Naive B cell (primary cell): ENCODE measurements around the gene COL13A1. TPM values are rescaled to one million over a fixed set of nuclear protein-coding genes. Genes with fewer than 3 reads are reported as not detected.

Source experiments
- ATAC-seq, 2 donors: fragments of 150-1000 bp; cut with Tn5 transposase; 2 replicates each; pipeline ENCODE4 v1.10.0; 2021; ENCODE audit warnings: low read depth in 2 of 2, mild to moderate bottlenecking in 2 of 2, moderate library complexity in 2 of 2
- DNase-seq: peaks from one replicate; pipeline ENCODE4 v3.0.0; 2022
- H3K27ac Mint-ChIP-seq, 6 donors: one replicate each; pipeline ENCODE4 v1.8.0; 2020 to 2022; ENCODE audit warnings: mild to moderate bottlenecking in 6 of 6, mixed read lengths in 6 of 6, moderate library complexity in 5 of 6, inconsistent platforms in 2 of 6
- H3K27me3 Mint-ChIP-seq, 3 donors: one replicate each; pipeline ENCODE4 v1.8.0; 2021 to 2022; ENCODE audit warnings: mixed read lengths in 3 of 3, mild to moderate bottlenecking in 1 of 3
- H3K36me3 Mint-ChIP-seq, 2 donors: one replicate each; pipeline ENCODE4 v1.8.0; 2020 to 2022; ENCODE audit warnings: mixed read lengths in 2 of 2, inconsistent platforms in 1 of 2, mild to moderate bottlenecking in 1 of 2
- H3K4me1 Mint-ChIP-seq, 3 donors: one replicate each; pipeline ENCODE4 v1.8.0; 2020 to 2022; ENCODE audit warnings: mixed read lengths in 3 of 3, inconsistent platforms in 1 of 3, mild to moderate bottlenecking in 1 of 3, moderate library complexity in 1 of 3
- H3K4me3 Mint-ChIP-seq, 8 donors: one replicate each; pipeline ENCODE4 v1.8.0; 2020 to 2022; ENCODE audit warnings: mild to moderate bottlenecking in 8 of 8, mixed read lengths in 8 of 8, moderate library complexity in 8 of 8, inconsistent platforms in 2 of 8
- H3K9me3 Mint-ChIP-seq, 7 donors: one replicate each; pipeline ENCODE4 v1.8.0; 2020 to 2022; ENCODE audit warnings: mixed read lengths in 7 of 7, mild to moderate bottlenecking in 5 of 7, inconsistent platforms in 2 of 7, moderate library complexity in 1 of 7
- polyA plus RNA-seq, 6 donors: library from polyadenylated mRNA; unstranded; fragments of 300-500 nt; fragmentation: Illumina TruSeq; gene quantifications; one replicate each; pipeline ENCODE4 v1.2.3, GENCODE V29; 2021; ENCODE audit warnings: low read depth in 6 of 6

The COL13A1 gene
- polyA plus RNA-seq, 6 donors from 2014 or later = not detected

GRCh38 chr10:69769395-69769992, 32.2 kb upstream of the COL13A1 start:
- Mint-ChIP-seq H3K4me3 (no peak overlapping the region), H3K36me3 (no peaks in the 10 kb centered on the region), H3K27ac (no peak overlapping the region), H3K9me3 (peaks cover 0 to 9% (median 1%) of the 10 kb centered on the region in 7 donors), H3K4me1 (no peaks in the 10 kb centered on the region), H3K27me3 (peaks cover 5 to 12% (median 6%) of the 10 kb centered on the region in 3 donors)
- ATAC-seq = no peak
- DNase-seq = no peak

DNA sequence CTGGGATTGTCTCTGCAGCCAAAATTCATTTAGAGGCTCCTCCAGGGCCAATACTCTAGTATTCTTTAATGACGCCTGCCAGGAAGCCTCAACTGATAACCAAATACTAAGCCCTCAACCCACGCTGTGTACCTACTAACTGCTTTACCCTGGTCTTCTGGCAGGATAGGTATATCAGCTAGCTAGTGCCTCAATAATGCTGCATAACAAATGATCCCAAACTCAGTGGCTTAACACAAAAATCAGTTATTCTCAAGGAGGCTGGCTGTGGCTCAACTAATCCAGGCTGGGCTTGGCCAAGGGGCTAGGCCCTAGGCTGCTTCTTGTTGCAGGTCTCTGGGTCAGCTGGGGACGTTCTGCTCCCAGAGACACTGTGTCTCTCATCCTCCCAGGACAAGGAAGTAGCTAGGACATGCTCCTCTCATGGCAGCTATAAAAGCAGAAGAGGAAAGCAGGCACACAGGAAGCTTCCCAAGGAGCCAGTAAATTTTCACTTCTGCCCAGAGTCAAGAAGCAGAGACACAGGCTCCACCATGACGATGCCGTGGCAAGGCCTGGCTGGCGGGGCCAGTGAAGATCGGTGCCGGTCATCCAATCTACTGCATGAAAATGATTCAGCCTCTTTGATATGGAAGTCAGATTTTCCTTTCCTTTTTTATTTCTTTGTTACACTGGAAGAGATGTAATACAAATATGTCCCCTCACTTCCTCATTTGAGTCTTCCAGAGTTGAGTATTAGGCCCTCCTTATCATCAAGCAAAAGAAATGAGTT, 28.6 kb upstream of the COL13A1 start:
- Mint-ChIP-seq H3K27me3 (peaks cover 12 to 24% (median 14%) of the 10 kb centered on the region in 3 donors), H3K4me1 (no peaks in the 10 kb centered on the region), H3K9me3 (peaks cover 0 to 9% (median 1%) of the 10 kb centered on the region in 7 donors), H3K27ac (no peak overlapping the region), H3K36me3 (no peaks in the 10 kb centered on the region), H3K4me3 (no peak overlapping the region)
- ATAC-seq (no peak), DNase-seq (no peak)

GRCh38 chr10:69774596-69774995, 27.1 kb upstream of the COL13A1 start:
- no peak for DNase-seq
- no peak for ATAC-seq
- Mint-ChIP-seq H3K4me1 (no peaks in the 10 kb centered on the region), H3K4me3 (no peak overlapping the region), H3K27ac (no peak overlapping the region), H3K9me3 (peaks cover 0 to 9% (median 1%) of the 10 kb centered on the region in 7 donors), H3K27me3 (peaks cover 9 to 20% (median 12%) of the 10 kb centered on the region in 3 donors), H3K36me3 (no peaks in the 10 kb centered on the region)

GRCh38 chr10:69780077-69780476, 21.6 kb upstream of the COL13A1 start:
- ATAC-seq (no peak), DNase-seq (no peak)
- H3K4me3 Mint-ChIP-seq = no peak overlapping the region
- peaks cover 0 to 2% (median 0%) of the 10 kb centered on the region in 7 donors for H3K9me3 Mint-ChIP-seq
- no peak overlapping the region for H3K27ac Mint-ChIP-seq
- peaks cover 4 to 9% (median 6%) of the 10 kb centered on the region in 3 donors for H3K27me3 Mint-ChIP-seq
- H3K36me3 Mint-ChIP-seq = no peaks in the 10 kb centered on the region
- no peaks in the 10 kb centered on the region for H3K4me1 Mint-ChIP-seq

DNA sequence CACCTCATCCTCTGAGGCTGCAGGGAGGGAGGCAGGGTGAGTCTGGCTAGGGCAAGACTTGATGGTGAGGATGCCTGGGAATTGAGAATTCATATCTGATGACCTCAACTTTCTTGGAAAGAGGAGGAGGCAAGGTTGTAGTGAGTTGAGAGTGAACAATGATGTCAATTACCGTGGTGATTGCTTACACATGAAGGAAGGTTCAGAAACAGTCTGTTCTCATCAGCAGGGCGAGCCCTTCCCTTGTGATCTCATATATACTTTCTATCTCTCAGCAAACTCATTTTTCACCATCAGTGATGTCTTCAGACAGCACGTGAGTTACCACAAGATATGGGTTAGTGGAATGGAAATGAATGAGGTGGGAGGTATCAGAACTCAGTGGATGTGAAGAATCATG, 20.1 kb upstream of the COL13A1 start:
- H3K4me3 Mint-ChIP-seq = no peak overlapping the region
- ATAC-seq (no peak), DNase-seq (no peak)
- peaks cover 0 to 2% (median 0%) of the 10 kb centered on the region in 7 donors for H3K9me3 Mint-ChIP-seq
- H3K27ac Mint-ChIP-seq = no peak overlapping the region
- H3K27me3 Mint-ChIP-seq = no peaks in the 10 kb centered on the region
- no peaks in the 10 kb centered on the region for H3K36me3 Mint-ChIP-seq
- no peaks in the 10 kb centered on the region for H3K4me1 Mint-ChIP-seq

- ATAC-seq (no peak), DNase-seq (no peak)
- Mint-ChIP-seq H3K27ac (no peak overlapping the region), H3K36me3 (no peaks in the 10 kb centered on the region), H3K4me1 (no peaks in the 10 kb centered on the region), H3K27me3 (no peaks in the 10 kb centered on the region), H3K4me3 (no peak overlapping the region), H3K9me3 (peaks cover 0 to 2% (median 0%) of the 10 kb centered on the region in 7 donors)
Observed at GRCh38 chr10:69783515-69783914, 18.2 kb upstream of the COL13A1 start.

DNA sequence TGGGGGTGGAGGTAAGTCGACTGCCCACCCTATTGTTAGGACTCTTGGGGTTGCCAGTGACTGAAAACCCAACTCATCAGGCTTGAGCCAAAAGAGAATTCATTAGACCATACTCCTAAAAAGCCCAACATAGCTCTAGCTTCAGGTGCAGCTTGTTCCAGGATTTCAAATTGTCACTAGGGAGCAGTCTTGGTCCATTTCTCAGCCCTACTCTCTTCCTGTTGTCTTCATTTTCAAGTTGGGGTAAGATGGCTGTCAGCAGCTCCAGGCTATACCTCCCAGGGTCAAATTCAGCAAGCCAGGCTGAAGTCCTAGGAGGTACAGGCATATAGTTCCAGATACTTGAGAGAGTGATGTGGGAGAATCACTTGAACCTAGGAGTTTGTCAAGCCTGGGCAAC, 14.9 kb upstream of the COL13A1 start:
- peaks cover 0 to 6% (median under 1%) of the 10 kb centered on the region in 7 donors for H3K9me3 Mint-ChIP-seq
- H3K27me3 Mint-ChIP-seq = peaks cover 0 to 4% (median 4%) of the 10 kb centered on the region in 3 donors
- H3K36me3 Mint-ChIP-seq = no peaks in the 10 kb centered on the region
- H3K27ac Mint-ChIP-seq = no peak overlapping the region
- no peak for ATAC-seq
- no peak for DNase-seq
- H3K4me1 Mint-ChIP-seq = no peaks in the 10 kb centered on the region
- no peak overlapping the region for H3K4me3 Mint-ChIP-seq

- DNase-seq (no peak), ATAC-seq (no peak)
- peaks cover 0 to 10% (median 3%) of the 10 kb centered on the region in 7 donors for H3K9me3 Mint-ChIP-seq
- H3K27ac Mint-ChIP-seq = no peak overlapping the region
- peaks cover 0 to 13% (median 4%) of the 10 kb centered on the region in 3 donors for H3K27me3 Mint-ChIP-seq
- no peak overlapping the region for H3K4me3 Mint-ChIP-seq
- no peaks in the 10 kb centered on the region for H3K4me1 Mint-ChIP-seq
- H3K36me3 Mint-ChIP-seq = no peaks in the 10 kb centered on the region
Observed at GRCh38 chr10:69787681-69788080, 14.0 kb upstream of the COL13A1 start.

- Mint-ChIP-seq H3K9me3 (peaks cover 0 to 14% (median 3%) of the 10 kb centered on the region in 7 donors), H3K36me3 (no peaks in the 10 kb centered on the region), H3K27ac (no peak overlapping the region), H3K27me3 (peaks cover 0 to 27% (median 4%) of the 10 kb centered on the region in 3 donors), H3K4me1 (no peaks in the 10 kb centered on the region), H3K4me3 (no peak overlapping the region)
- DNase-seq (no peak), ATAC-seq (no peak)
Observed at GRCh38 chr10:69789164-69789576, 12.5 kb upstream of the COL13A1 start.

GRCh38 chr10:69791812-69792211, 9.9 kb upstream of the COL13A1 start:
- peaks cover 0 to 21% (median 5%) of the 10 kb centered on the region in 7 donors for H3K9me3 Mint-ChIP-seq
- H3K4me1 Mint-ChIP-seq = no peaks in the 10 kb centered on the region
- DNase-seq = no peak
- no peak for ATAC-seq
- H3K4me3 Mint-ChIP-seq = no peak overlapping the region
- H3K27ac Mint-ChIP-seq = no peak overlapping the region
- peaks cover 4 to 37% (median 8%) of the 10 kb centered on the region in 3 donors for H3K27me3 Mint-ChIP-seq
- peaks cover 0 to 7% of the 10 kb centered on the region in 2 donors for H3K36me3 Mint-ChIP-seq

DNA sequence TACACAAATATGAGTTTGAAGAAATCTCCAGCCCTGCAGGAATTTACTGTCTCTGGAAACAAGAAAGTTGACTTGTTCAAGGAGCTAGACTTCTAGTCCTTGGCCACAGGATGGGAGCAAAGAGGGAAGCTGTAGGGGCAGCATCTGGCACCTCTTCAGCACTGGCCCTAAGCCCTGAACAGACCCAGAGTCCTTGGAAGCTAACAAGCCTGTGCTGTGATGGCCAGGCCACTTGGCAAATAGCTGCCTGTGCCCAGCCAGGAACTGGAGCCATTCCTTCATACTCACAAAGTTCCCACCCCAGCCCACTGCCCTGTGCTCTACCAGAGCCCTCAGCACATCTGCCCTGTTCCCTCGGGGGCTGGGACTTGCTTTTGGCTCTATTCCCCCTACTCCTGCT, 9.4 kb upstream of the COL13A1 start:
- Mint-ChIP-seq H3K9me3 (peaks cover 0 to 21% (median 5%) of the 10 kb centered on the region in 7 donors), H3K27ac (peak overlapping the region in 1 of 6 donors; percentile 36), H3K27me3 (peaks cover 4 to 42% (median 13%) of the 10 kb centered on the region in 3 donors), H3K36me3 (peaks cover 0 to 7% of the 10 kb centered on the region in 2 donors), H3K4me1 (no peaks in the 10 kb centered on the region), H3K4me3 (no peak overlapping the region)
- no peak for ATAC-seq
- DNase-seq = no peak

DNA sequence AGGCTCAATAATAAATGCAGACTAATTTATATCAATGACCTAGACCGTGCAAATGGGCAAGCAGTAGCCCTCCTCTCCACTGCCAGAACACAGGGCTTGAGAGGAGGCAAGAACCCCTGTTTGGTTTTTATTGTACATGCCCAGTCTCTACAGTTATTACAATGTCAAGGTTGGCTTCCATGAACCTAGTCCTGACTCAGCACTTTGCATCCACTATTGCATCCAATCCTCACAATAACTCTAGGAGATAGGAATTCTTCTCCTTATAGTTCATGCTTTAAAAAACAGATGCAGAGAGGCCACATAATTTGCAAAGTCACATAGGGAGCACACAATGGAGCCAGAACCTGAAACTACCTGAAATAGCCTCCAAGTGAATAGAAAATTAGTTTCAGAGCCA, 7.0 kb upstream of the COL13A1 start:
- no peak for ATAC-seq
- Mint-ChIP-seq H3K27ac (no peak overlapping the region), H3K36me3 (peaks cover 0 to 7% of the 10 kb centered on the region in 2 donors), H3K27me3 (peaks cover 16 to 64% (median 32%) of the 10 kb centered on the region in 3 donors), H3K4me1 (peaks cover 0 to 2% (median 0%) of the 10 kb centered on the region in 3 donors), H3K9me3 (peaks cover 0 to 21% (median 5%) of the 10 kb centered on the region in 7 donors), H3K4me3 (no peak overlapping the region)
- DNase-seq = no peak

GRCh38 chr10:69795242-69795934, 6.3 kb upstream of the COL13A1 start:
- H3K4me3 Mint-ChIP-seq = no peak overlapping the region
- peaks cover 0 to 21% (median 5%) of the 10 kb centered on the region in 7 donors for H3K9me3 Mint-ChIP-seq
- peaks cover 0 to 2% (median 0%) of the 10 kb centered on the region in 3 donors for H3K4me1 Mint-ChIP-seq
- peaks cover 19 to 68% (median 36%) of the 10 kb centered on the region in 3 donors for H3K27me3 Mint-ChIP-seq
- H3K27ac Mint-ChIP-seq = no peak overlapping the region
- ATAC-seq (no peak), DNase-seq (no peak)
- H3K36me3 Mint-ChIP-seq = peaks cover 0 to 7% of the 10 kb centered on the region in 2 donors
